ENCODE results near the gene RGS16. TPM values are rescaled to one million over a fixed set of nuclear protein-coding genes. Genes with fewer than 3 reads are reported as not detected.

The RGS16 gene
- total and polyA plus RNA-seq, 9 of the 15 experiments (the other 6 are each of a cell fraction or from before 2014, with no cell fraction given): 0.07 to 0.55 (median 0.36) TPM

DNA sequence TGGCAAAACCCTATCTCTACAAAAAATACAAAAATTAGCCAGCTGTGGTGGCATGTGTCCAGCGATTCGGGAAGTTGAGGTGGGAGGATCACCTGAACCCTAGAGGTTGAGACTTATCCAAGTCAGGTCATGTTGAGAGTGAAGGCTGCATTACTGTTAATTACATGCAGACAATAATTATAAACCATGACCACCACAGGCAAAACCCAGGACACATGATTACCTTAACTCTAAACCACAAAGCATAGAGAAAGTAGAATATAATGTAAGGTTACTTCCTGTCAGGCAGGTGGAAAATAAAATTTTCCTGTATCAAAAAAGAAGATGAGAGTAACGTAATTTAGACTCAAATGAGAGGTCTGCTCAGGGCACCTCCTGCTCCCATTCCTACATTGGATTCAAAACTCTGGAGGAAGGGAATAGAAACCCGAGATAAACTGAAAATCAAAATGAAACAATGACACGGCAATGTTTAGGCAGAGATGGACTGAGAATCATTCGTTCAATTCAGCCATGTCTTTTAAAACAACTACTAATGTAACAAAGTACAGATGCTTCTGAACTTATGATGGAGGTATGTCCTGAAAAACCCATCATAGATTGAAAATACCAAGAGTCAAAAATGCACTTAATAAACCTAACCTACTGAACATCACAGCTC, 46.6 kb upstream of the RGS16 start:
- no peak for ATAC-seq
- H3K27ac ChIP-seq (ENCODE audit: extremely low read depth, low read depth, low read length): no peak overlapping the region
- no peaks in the 10 kb centered on the region for H3K9me3 ChIP-seq (replicated peaks; ENCODE audit: control insufficient read depth, insufficient read depth, low read depth, low read length)
- intact Hi-C loops (cut with micrococcal nuclease): no loop called here
- no TSS peak for BruUV-seq (replicated peaks)
- no peak for DNase-seq (ENCODE audit: extremely low read depth in 1 of 4, low spot score in 3 of 4)
- no peaks in the 10 kb centered on the region; a peak in 1 of 5 replicates for H3K4me1 ChIP-seq (replicated peaks in 1 of 2; ENCODE audit: control insufficient read depth in 2 of 2, insufficient read depth in 2 of 2, low read length in 2 of 2)
- ChIA-PET POLR2A (no interaction called here), CTCF (ENCODE audit: low intra/inter-chr PET ratio) (no interaction called here)
- H3K27me3 ChIP-seq (ENCODE audit: control insufficient read depth in 2 of 2, insufficient read depth in 2 of 2, low read length in 2 of 2): peaks cover 38 to 40% of the 10 kb centered on the region in 2 experiments
- in situ Hi-C loops (cut with MboI): no loop called here
- H2AFZ ChIP-seq (ENCODE audit: low read depth, low read length): no peak overlapping the region
- H3K9me1 ChIP-seq (ENCODE audit: control insufficient read depth, insufficient read depth, low read length): no peaks in the 10 kb centered on the region
- H3K4me2 ChIP-seq (ENCODE audit: insufficient read depth, low read length): no peak overlapping the region
- no peaks in the 10 kb centered on the region for H3K36me3 ChIP-seq (ENCODE audit: control insufficient read depth, insufficient read depth, low read length)
- H3K9ac ChIP-seq (ENCODE audit: insufficient read depth in 1 of 2, low read depth in 2 of 2, low read length in 2 of 2): no peak overlapping the region
- TF ChIP-seq NONO (IDR thresholded peaks at IDR 0.05; ENCODE audit: low read depth in 2 of 2, low read length in 1 of 2) (no peak), ILF3 (IDR thresholded peaks at IDR 0.05; ENCODE audit: borderline replicate concordance) (no peak), ZNF124 (CRISPR knock-in tag; IDR thresholded peaks at IDR 0.05) (no peak), HOXB6 (CRISPR knock-in tag; IDR thresholded peaks at IDR 0.05; ENCODE audit: borderline replicate concordance) (no peak), MYBL2 (IDR thresholded peaks at IDR 0.05; ENCODE audit: low read depth) (no peak), MYBL2 (CRISPR knock-in tag; IDR thresholded peaks at IDR 0.05; ENCODE audit: borderline replicate concordance) (no peak), MBD2 (IDR thresholded peaks at IDR 0.05; ENCODE audit: borderline replicate concordance, low read depth) (no peak), FOXA3 (CRISPR knock-in tag; conservative IDR thresholded peaks at IDR 0.05 in 1 of 2, IDR thresholded peaks at IDR 0.05 in 1 of 2) (no peak), ZNF507 (tag; conservative IDR thresholded peaks at IDR 0.05) (no peak), NR4A1 (CRISPR knock-in tag; IDR thresholded peaks at IDR 0.05) (no peak), NR4A1 (tag; IDR thresholded peaks at IDR 0.05) (no peak)
- TF ChIP-seq, protein P1, sequence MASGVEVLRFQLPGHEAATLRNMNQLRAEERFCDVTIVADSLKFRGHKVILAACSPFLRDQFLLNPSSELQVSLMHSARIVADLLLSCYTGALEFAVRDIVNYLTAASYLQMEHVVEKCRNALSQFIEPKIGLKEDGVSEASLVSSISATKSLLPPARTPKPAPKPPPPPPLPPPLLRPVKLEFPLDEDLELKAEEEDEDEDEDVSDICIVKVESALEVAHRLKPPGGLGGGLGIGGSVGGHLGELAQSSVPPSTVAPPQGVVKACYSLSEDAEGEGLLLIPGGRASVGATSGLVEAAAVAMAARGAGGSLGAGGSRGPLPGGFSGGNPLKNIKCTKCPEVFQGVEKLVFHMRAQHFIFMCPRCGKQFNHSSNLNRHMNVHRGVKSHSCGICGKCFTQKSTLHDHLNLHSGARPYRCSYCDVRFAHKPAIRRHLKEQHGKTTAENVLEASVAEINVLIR (CRISPR knock-in tag; IDR thresholded peaks at IDR 0.05): no peak
- TF ChIP-seq, protein P2, sequence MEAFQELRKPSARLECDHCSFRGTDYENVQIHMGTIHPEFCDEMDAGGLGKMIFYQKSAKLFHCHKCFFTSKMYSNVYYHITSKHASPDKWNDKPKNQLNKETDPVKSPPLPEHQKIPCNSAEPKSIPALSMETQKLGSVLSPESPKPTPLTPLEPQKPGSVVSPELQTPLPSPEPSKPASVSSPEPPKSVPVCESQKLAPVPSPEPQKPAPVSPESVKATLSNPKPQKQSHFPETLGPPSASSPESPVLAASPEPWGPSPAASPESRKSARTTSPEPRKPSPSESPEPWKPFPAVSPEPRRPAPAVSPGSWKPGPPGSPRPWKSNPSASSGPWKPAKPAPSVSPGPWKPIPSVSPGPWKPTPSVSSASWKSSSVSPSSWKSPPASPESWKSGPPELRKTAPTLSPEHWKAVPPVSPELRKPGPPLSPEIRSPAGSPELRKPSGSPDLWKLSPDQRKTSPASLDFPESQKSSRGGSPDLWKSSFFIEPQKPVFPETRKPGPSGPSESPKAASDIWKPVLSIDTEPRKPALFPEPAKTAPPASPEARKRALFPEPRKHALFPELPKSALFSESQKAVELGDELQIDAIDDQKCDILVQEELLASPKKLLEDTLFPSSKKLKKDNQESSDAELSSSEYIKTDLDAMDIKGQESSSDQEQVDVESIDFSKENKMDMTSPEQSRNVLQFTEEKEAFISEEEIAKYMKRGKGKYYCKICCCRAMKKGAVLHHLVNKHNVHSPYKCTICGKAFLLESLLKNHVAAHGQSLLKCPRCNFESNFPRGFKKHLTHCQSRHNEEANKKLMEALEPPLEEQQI (IDR thresholded peaks at IDR 0.05): no peak
- TF ChIP-seq, protein P3, sequence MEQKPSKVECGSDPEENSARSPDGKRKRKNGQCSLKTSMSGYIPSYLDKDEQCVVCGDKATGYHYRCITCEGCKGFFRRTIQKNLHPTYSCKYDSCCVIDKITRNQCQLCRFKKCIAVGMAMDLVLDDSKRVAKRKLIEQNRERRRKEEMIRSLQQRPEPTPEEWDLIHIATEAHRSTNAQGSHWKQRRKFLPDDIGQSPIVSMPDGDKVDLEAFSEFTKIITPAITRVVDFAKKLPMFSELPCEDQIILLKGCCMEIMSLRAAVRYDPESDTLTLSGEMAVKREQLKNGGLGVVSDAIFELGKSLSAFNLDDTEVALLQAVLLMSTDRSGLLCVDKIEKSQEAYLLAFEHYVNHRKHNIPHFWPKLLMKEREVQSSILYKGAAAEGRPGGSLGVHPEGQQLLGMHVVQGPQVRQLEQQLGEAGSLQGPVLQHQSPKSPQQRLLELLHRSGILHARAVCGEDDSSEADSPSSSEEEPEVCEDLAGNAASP (IDR thresholded peaks at IDR 0.05): no peak
- TF ChIP-seq, protein P4, sequence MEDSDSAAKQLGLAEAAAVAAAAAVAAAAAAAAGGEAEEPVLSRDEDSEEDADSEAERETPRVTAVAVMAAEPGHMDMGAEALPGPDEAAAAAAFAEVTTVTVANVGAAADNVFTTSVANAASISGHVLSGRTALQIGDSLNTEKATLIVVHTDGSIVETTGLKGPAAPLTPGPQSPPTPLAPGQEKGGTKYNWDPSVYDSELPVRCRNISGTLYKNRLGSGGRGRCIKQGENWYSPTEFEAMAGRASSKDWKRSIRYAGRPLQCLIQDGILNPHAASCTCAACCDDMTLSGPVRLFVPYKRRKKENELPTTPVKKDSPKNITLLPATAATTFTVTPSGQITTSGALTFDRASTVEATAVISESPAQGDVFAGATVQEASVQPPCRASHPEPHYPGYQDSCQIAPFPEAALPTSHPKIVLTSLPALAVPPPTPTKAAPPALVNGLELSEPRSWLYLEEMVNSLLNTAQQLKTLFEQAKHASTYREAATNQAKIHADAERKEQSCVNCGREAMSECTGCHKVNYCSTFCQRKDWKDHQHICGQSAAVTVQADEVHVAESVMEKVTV (CRISPR knock-in tag; IDR thresholded peaks at IDR 0.05): no peak
- no peaks in the 10 kb centered on the region for H4K20me1 ChIP-seq (replicated peaks; ENCODE audit: control insufficient read depth, insufficient read depth, low read length)
- FAIRE-seq: no peak
- no peak overlapping the region for H3K4me3 ChIP-seq
- whole genome bisulfite sequencing (ENCODE audit: insufficient coverage, low coverage, missing lambda C conversion rate): under 1% methylated on average over 6 of the region's 6 CpGs
- H3K79me2 ChIP-seq (ENCODE audit: control insufficient read depth, insufficient read depth, low read length): no peaks in the 10 kb centered on the region

Data from K562 (cell line).